Measurements from ENCODE around the gene FBXL3.
"Not testable (repeated sequence)": the region's sequence is repeated elsewhere in the genome, so short reads cannot be mapped to it uniquely, and the experiment has no call there.

Gene FBXL3

GRCh38 chr13:77026255-77026860, 601 bp downstream of the FBXL3 start:
- no peak for FAIRE-seq

- no peak for FAIRE-seq
These were observed 4.6 kb downstream of the FBXL3 start for GRCh38 chr13:77022341-77022740.

GRCh38 chr13:77019756-77020155, 7.2 kb downstream of the FBXL3 start:
- no peak for FAIRE-seq

GRCh38 chr13:77016888-77017623, 9.9 kb downstream of the FBXL3 start:
- FAIRE-seq, result peak; percentile 47

GRCh38 chr13:77016251-77016812, 10.6 kb downstream of the FBXL3 start:
- no peak for FAIRE-seq

GRCh38 chr13:77014906-77015685, 11.9 kb downstream of the FBXL3 start:
- FAIRE-seq, result no peak

- no peak for FAIRE-seq
These were observed 13.0 kb downstream of the FBXL3 start for GRCh38 chr13:77013853-77014542.

GRCh38 chr13:77009719-77010118, 17.2 kb downstream of the FBXL3 start:
- FAIRE-seq, result not testable (repeated sequence)

GRCh38 chr13:77009011-77009410, 17.9 kb downstream of the FBXL3 start:
- no peak for FAIRE-seq

GRCh38 chr13:77008337-77008736, 18.6 kb downstream of the FBXL3 start:
- FAIRE-seq, result not testable (repeated sequence)

GRCh38 chr13:77002590-77003190, 24.3 kb downstream of the FBXL3 start:
- peak; percentile 90 for FAIRE-seq

GRCh38 chr13:77001963-77002587, 24.9 kb downstream of the FBXL3 start:
- FAIRE-seq, result no peak

GRCh38 chr13:77001540-77001939, 25.4 kb downstream of the FBXL3 start:
- no peak for FAIRE-seq

- no peak for FAIRE-seq
These were observed 26.5 kb downstream of the FBXL3 start for GRCh38 chr13:77000475-77000874.

- FAIRE-seq, result no peak
These were observed 32.7 kb downstream of the FBXL3 start for GRCh38 chr13:76994281-76994680.

GRCh38 chr13:76993473-76993872, 33.5 kb downstream of the FBXL3 start:
- FAIRE-seq, result no peak

GRCh38 chr13:76993021-76993420, 33.9 kb downstream of the FBXL3 start:
- FAIRE-seq, result no peak

- FAIRE-seq, result no peak
These were observed 34.4 kb downstream of the FBXL3 start for GRCh38 chr13:76992548-76993001.

GRCh38 chr13:76991796-76992547, 35.0 kb downstream of the FBXL3 start, which contains the start of gene CLN5:
Gene CLN5 (plus strand): TSS chr13:76992081. CDS start chr13:76992099, 18 bp downstream.
- FAIRE-seq, result no peak

- FAIRE-seq, result no peak
These were observed 35.5 kb downstream of the FBXL3 start for GRCh38 chr13:76991432-76991795.

- no peak for FAIRE-seq
These were observed 43.3 kb downstream of the FBXL3 start for GRCh38 chr13:76983676-76984075.
